PC-3 (cell line): ENCODE measurements around the gene UBXN11. TPM values are rescaled to one million over a fixed set of nuclear protein-coding genes. Genes with fewer than 3 reads are reported as not detected.

Source experiments
- ATAC-seq: fragments of 200-7000 bp; cut with Tn5 transposase; 2 replicates; pipeline ENCODE4 v1.9.1; 2020; ENCODE audit warnings: mild to moderate bottlenecking, moderate library complexity
- BruUV-seq: library from RNA; stranded (reverse); fragments of 400-500 nt; replicated peaks from 2 replicates; lab custom pipeline; 2021; lab: Mats Ljungman, UMichigan
- CTCF ChIA-PET: fragments of 300-600 bp; sonication (Branson Sonifier 250); formaldehyde crosslinking; loops from one replicate; lab custom pipeline; 2022; ENCODE audit warnings: antibody characterized with exemption; lab: Charles Lee
- POLR2A ChIA-PET: fragments of 300-600 bp; sonication (Branson Sonifier 250); formaldehyde crosslinking; loops from one replicate; lab custom pipeline; 2022; ENCODE audit warnings: antibody characterized with exemption; ENCODE audit not compliant: unreplicated experiment; lab: Charles Lee
- DNase-seq: peaks from one replicate; pipeline ENCODE4 v3.0.0-alpha.2; 2015
- H2AFZ ChIP-seq: fragments of 300-600 bp; sonication (generic); 2 replicates; pipeline ENCODE4 v1.6.0; 2016; ENCODE audit warnings: antibody characterized with exemption, low read length
- H3F3A ChIP-seq: fragments of 300-600 bp; sonication (generic); one replicate; pipeline ENCODE4 v1.6.0; 2017; ENCODE audit warnings: antibody characterized with exemption, low read length, control low read depth, mild to moderate bottlenecking; ENCODE audit not compliant: unreplicated experiment
- H3K27ac ChIP-seq: fragments of 300-600 bp; sonication (generic); 2 replicates; pipeline ENCODE4 v1.5.1; 2016; ENCODE audit warnings: mild to moderate bottlenecking, low read length
- H3K27me3 ChIP-seq: fragments of 300-600 bp; sonication (generic); 2 replicates; pipeline ENCODE4 v1.6.1; 2016; ENCODE audit warnings: low read length, mixed read lengths
- H3K36me3 ChIP-seq: fragments of 300-600 bp; sonication (generic); 2 replicates; pipeline ENCODE4 v1.6.1; 2016; ENCODE audit warnings: low read depth, mixed run types, low read length, mixed read lengths
- H3K4me1 ChIP-seq: fragments of 300-600 bp; sonication (generic); 2 replicates; pipeline ENCODE4 v1.5.1; 2016; ENCODE audit warnings: low read length; ENCODE audit not compliant: insufficient read depth
- H3K4me2 ChIP-seq: fragments of 300-600 bp; sonication (generic); 2 replicates; pipeline ENCODE4 v1.6.0; 2016; ENCODE audit warnings: low read length
- H3K4me3 ChIP-seq: fragments of 300-600 bp; sonication (generic); 2 replicates; pipeline ENCODE4 v1.5.1; 2016; ENCODE audit warnings: mild to moderate bottlenecking, low read length, mixed read lengths
- H3K79me2 ChIP-seq: fragments of 300-600 bp; sonication (generic); 2 replicates; pipeline ENCODE4 v1.6.1; 2017; ENCODE audit warnings: low read length, mixed read lengths
- H3K9ac ChIP-seq: fragments of 300-600 bp; sonication (generic); 2 replicates; pipeline ENCODE4 v1.6.0; 2016; ENCODE audit warnings: mild to moderate bottlenecking, low read length
- H3K9me2 ChIP-seq: fragments of 300-600 bp; sonication (generic); replicated peaks from 2 replicates; pipeline ENCODE4 v1.6.1; 2016; ENCODE audit warnings: mixed run types, low read length, mixed read lengths
- H3K9me3 ChIP-seq: fragments of 300-600 bp; sonication (generic); 2 replicates; pipeline ENCODE4 v1.6.1; 2016; ENCODE audit warnings: low read length, mixed read lengths
- H4K20me1 ChIP-seq: fragments of 300-600 bp; sonication (generic); 2 replicates; pipeline ENCODE4 v1.6.1; 2016; ENCODE audit warnings: low read length, mixed read lengths
- CTCF ChIP-seq: fragments of 300-600 bp; sonication (generic); conservative IDR thresholded peaks from 2 replicates; pipeline ENCODE4 v1.5.1; 2017; ENCODE audit warnings: antibody characterized with exemption, low read depth, mild to moderate bottlenecking, low read length
- EZH2 ChIP-seq: fragments of 300-600 bp; sonication (generic); IDR thresholded peaks from one replicate; pipeline ENCODE4 v1.6.1; 2017; ENCODE audit warnings: antibody characterized with exemption, mild to moderate bottlenecking, low read length; ENCODE audit not compliant: unreplicated experiment
- EZH2phosphoT487 ChIP-seq: fragments of 300-600 bp; sonication (generic); IDR thresholded peaks from 2 replicates; pipeline ENCODE4 v1.6.1; 2018; ENCODE audit warnings: mild to moderate bottlenecking, antibody characterized with exemption, low read length, borderline replicate concordance
- intact Hi-C: fragments of 100-400 bp; cut with micrococcal nuclease; formaldehyde crosslinking; loops from 2 replicates; pipeline ENCODE4 v1.9.0; 2023
- total RNA-seq: library from RNA; depleted of rRNA; stranded (reverse); fragments of >200 nt; gene quantifications from 2 replicates; pipeline ENCODE4 v1.2.3, GENCODE V29; 2014

The UBXN11 gene
- total RNA-seq, 1 experiment from 2014 or later = 19.4 TPM

- no TSS peak for BruUV-seq
- H3K79me2 ChIP-seq = no peaks in the 10 kb centered on the region
- POLR2A ChIA-PET = no interaction called here
- no peak overlapping the region for H3K4me3 ChIP-seq
- H2AFZ ChIP-seq = no peak overlapping the region
- H3K9me3 ChIP-seq = no peaks in the 10 kb centered on the region
- H3K9me2 ChIP-seq = no peaks in the 10 kb centered on the region
- H3K4me2 ChIP-seq = no peak overlapping the region
- intact Hi-C loops = no loop called here
- CTCF ChIA-PET = no interaction called here
- no peaks in the 10 kb centered on the region for H3K36me3 ChIP-seq
- no peak for ATAC-seq
- H4K20me1 ChIP-seq = no peaks in the 10 kb centered on the region
- no peaks in the 10 kb centered on the region for H3F3A ChIP-seq
- TF ChIP-seq CTCF (no peak), EZH2phosphoT487 (no peak), EZH2 (no peak)
- H3K27me3 ChIP-seq = no peaks in the 10 kb centered on the region
- H3K27ac ChIP-seq = no peak overlapping the region
- no peak for DNase-seq
- H3K9ac ChIP-seq = no peak overlapping the region
- H3K4me1 ChIP-seq = peaks cover 24% of the 10 kb centered on the region
These were observed 40.0 kb upstream of the UBXN11 start for GRCh38 chr1:26346274-26347033.

GRCh38 chr1:26345718-26346117, 39.3 kb upstream of the UBXN11 start:
- no peak overlapping the region for H2AFZ ChIP-seq
- no peaks in the 10 kb centered on the region for H3K9me2 ChIP-seq
- H3K4me2 ChIP-seq = no peak overlapping the region
- H3K9me3 ChIP-seq = no peaks in the 10 kb centered on the region
- POLR2A ChIA-PET = no interaction called here
- no peak for TF ChIP-seq EZH2
- no peak for TF ChIP-seq CTCF
- TF ChIP-seq EZH2phosphoT487 = no peak
- no peaks in the 10 kb centered on the region for H3K27me3 ChIP-seq
- ATAC-seq (no peak), DNase-seq (no peak)
- H3K79me2 ChIP-seq = no peaks in the 10 kb centered on the region
- no peak overlapping the region for H3K9ac ChIP-seq
- H3K4me3 ChIP-seq = no peak overlapping the region
- intact Hi-C loops = no loop called here
- peaks cover 16% of the 10 kb centered on the region for H3K4me1 ChIP-seq
- no peaks in the 10 kb centered on the region for H3F3A ChIP-seq
- H3K36me3 ChIP-seq = no peaks in the 10 kb centered on the region
- CTCF ChIA-PET = no interaction called here
- no peak overlapping the region for H3K27ac ChIP-seq
- no peaks in the 10 kb centered on the region for H4K20me1 ChIP-seq
- no TSS peak for BruUV-seq

- no peak for TF ChIP-seq CTCF
- no peak for TF ChIP-seq EZH2phosphoT487
- Histone ChIP-seq H3K27me3 (no peaks in the 10 kb centered on the region), H3K27ac (no peak overlapping the region), H3K9me2 (no peaks in the 10 kb centered on the region), H3K79me2 (no peaks in the 10 kb centered on the region), H3K4me1 (peaks cover 2% of the 10 kb centered on the region), H4K20me1 (no peaks in the 10 kb centered on the region), H3K4me2 (no peak overlapping the region), H3F3A (no peaks in the 10 kb centered on the region), H2AFZ (no peak overlapping the region), H3K36me3 (no peaks in the 10 kb centered on the region), H3K9me3 (no peaks in the 10 kb centered on the region), H3K9ac (no peak overlapping the region), H3K4me3 (no peak overlapping the region)
- no peak for DNase-seq
- ChIA-PET POLR2A (no interaction called here), CTCF (no interaction called here)
- no TSS peak for BruUV-seq
- intact Hi-C loops = no loop called here
- no peak for ATAC-seq
These were observed 37.9 kb upstream of the UBXN11 start for GRCh38 chr1:26344147-26344920.
